ENCODE results near the gene APOH.
A peak's percentile ranks its signal among the peaks of the same experiment; 100 is the strongest.

Gene APOH

GRCh38 chr17:66234611-66235010 lies 5.4 kb upstream of the APOH start:
- no peak for DNase-seq

- no peak for DNase-seq
Observed at GRCh38 chr17:66233023-66233753, 4.0 kb upstream of the APOH start.

- no peak for DNase-seq
Observed at GRCh38 chr17:66230922-66231591, 1.8 kb upstream of the APOH start.

- DNase-seq = no peak
Observed at GRCh38 chr17:66229783-66230538, 746 bp upstream of the APOH start.

- DNase-seq = no peak
Observed at GRCh38 chr17:66227212-66228045, 1.8 kb downstream of the APOH start.

- no peak for DNase-seq
Observed at GRCh38 chr17:66222798-66223350, 6.3 kb downstream of the APOH start.

- no peak for DNase-seq
Observed at GRCh38 chr17:66221755-66222530, 7.3 kb downstream of the APOH start.

- no peak for DNase-seq
Observed at GRCh38 chr17:66221343-66221742, 7.9 kb downstream of the APOH start.

- DNase-seq = no peak
Observed at GRCh38 chr17:66220079-66220835, 9.0 kb downstream of the APOH start.

- DNase-seq = no peak
Observed at GRCh38 chr17:66215529-66215911, 13.7 kb downstream of the APOH start.

- peak; percentile 26 for DNase-seq
Observed at GRCh38 chr17:66214884-66215528, 14.2 kb downstream of the APOH start.

GRCh38 chr17:66211047-66211810 lies 18.0 kb downstream of the APOH start:
- DNase-seq = no peak

GRCh38 chr17:66210208-66210574 lies 19.0 kb downstream of the APOH start:
- no peak for DNase-seq

GRCh38 chr17:66207936-66208335 lies 21.3 kb downstream of the APOH start:
- no peak for DNase-seq

- no peak for DNase-seq
Observed at GRCh38 chr17:66203274-66204015, 25.8 kb downstream of the APOH start.

GRCh38 chr17:66200685-66201092 lies 28.5 kb downstream of the APOH start:
- no peak for DNase-seq

GRCh38 chr17:66198242-66198641 lies 31.0 kb downstream of the APOH start:
- DNase-seq = no peak

GRCh38 chr17:66192378-66192687 lies 36.9 kb downstream of the APOH start:
- no peak for DNase-seq
